T follicular helper cell (primary cell): ENCODE results near the gene RPL36.
"Not testable (repeated sequence)": the region's sequence is repeated elsewhere in the genome, so short reads cannot be mapped to it uniquely, and the experiment has no call there.

ENCODE experiments used
- DNase-seq: peaks from one replicate; pipeline ENCODE4 v3.0.0-alpha.2; 2020; ENCODE audit warnings: low read depth

The RPL36 gene

GRCh38 chr19:5690955-5691821 is 1.1 kb downstream of the RPL36 start:
- DNase-seq = no peak

- DNase-seq = no peak
Measured at GRCh38 chr19:5691822-5692722, 2.0 kb downstream of the RPL36 start.

GRCh38 chr19:5692723-5693194 is 2.7 kb downstream of the RPL36 start:
- no peak for DNase-seq

- DNase-seq = no peak
Measured at GRCh38 chr19:5693195-5694166, 3.4 kb downstream of the RPL36 start.

- DNase-seq = no peak
Measured at GRCh38 chr19:5694167-5694955, 4.3 kb downstream of the RPL36 start.

GRCh38 chr19:5694956-5695648 is 5.0 kb downstream of the RPL36 start:
- DNase-seq = no peak

GRCh38 chr19:5695649-5696195 is 5.6 kb downstream of the RPL36 start:
- DNase-seq = no peak

- DNase-seq = no peak
Measured at GRCh38 chr19:5696196-5697021, 6.3 kb downstream of the RPL36 start.

GRCh38 chr19:5697022-5697889 is 7.2 kb downstream of the RPL36 start:
- DNase-seq = no peak

- DNase-seq = no peak
Measured at GRCh38 chr19:5697890-5698634, 8.0 kb downstream of the RPL36 start.

GRCh38 chr19:5698635-5699422 is 8.7 kb downstream of the RPL36 start:
- DNase-seq = no peak

- no peak for DNase-seq
Measured at GRCh38 chr19:5700455-5701092, 10.5 kb downstream of the RPL36 start.

GRCh38 chr19:5702053-5702410 is 11.9 kb downstream of the RPL36 start:
- DNase-seq = not testable (repeated sequence)

- DNase-seq = no peak
Measured at GRCh38 chr19:5703819-5704818, 14.0 kb downstream of the RPL36 start.

- no peak for DNase-seq
Measured at GRCh38 chr19:5705552-5705951, 15.5 kb downstream of the RPL36 start.
